Measurements from ENCODE around the gene C1QC. TPM values are rescaled to one million over a fixed set of nuclear protein-coding genes. Genes with fewer than 3 reads are reported as not detected.

Gene C1QC
- total and polyA plus RNA-seq, 2 of the 8 experiments (the other 6 are each of a cell fraction or from before 2014, with no cell fraction given), result not detected

GRCh38 chr1:22641247-22641646 lies 2.2 kb upstream of the C1QC start:
- 82% methylated on average over 8 of the region's 8 CpGs; no CpG with 5 or more reads in 1 of the 2 experiments for WGBS, 2 experiments (ENCODE audit: extremely low coverage in 1 of 2, insufficient coverage in 1 of 2, insufficient read length in 1 of 2, insufficient replicate concordance in 2 of 2, low coverage in 1 of 2, low lambda C conversion rate in 2 of 2, missing lambda C conversion rate in 1 of 2)
- FAIRE-seq, result no peak

More at GRCh38 chr1:22641247-22641646, 2.2 kb upstream of the C1QC start:
- H3K27ac ChIP-seq (ENCODE audit: low read depth, low read length), result no peak overlapping the region
- H2BK20ac ChIP-seq (ENCODE audit: low read length), result peak overlapping the region; percentile 55; the same call in 1 of the 2 replicates
- peak overlapping the region; percentile 40; the same call in 1 of the 2 replicates for H2BK15ac ChIP-seq (ENCODE audit: low read length)
- no peak overlapping the region for H2AK5ac ChIP-seq (ENCODE audit: low read depth, low read length)
- no peak overlapping the region for H2BK120ac ChIP-seq (replicated peaks; ENCODE audit: low read depth, low read length)
- POLR2A ChIA-PET (ENCODE audit: partially characterized antibody), result interaction anchor here (1.9 kb wide), 1 partner anchor 114 kb away, joined by 4 read pairs; no protein-coding TSS in a partner anchor
- H3K4me2 ChIP-seq (ENCODE audit: insufficient read depth in 1 of 2, low read depth in 2 of 2, low read length in 2 of 2), result no peak overlapping the region
- H3K4ac ChIP-seq (replicated peaks; ENCODE audit: insufficient read length, low read depth, low read length), result peak overlapping the region; percentile 5
- H3K14ac ChIP-seq (ENCODE audit: insufficient read length), result no peak overlapping the region
- H3K9ac ChIP-seq (replicated peaks in 1 of 4; ENCODE audit: extremely low read depth in 1 of 4, low read depth in 3 of 4, low read length in 3 of 4), result no peak overlapping the region
- H2BK5ac ChIP-seq (ENCODE audit: low read depth, low read length), result no peak overlapping the region
- H3K23me2 ChIP-seq (ENCODE audit: low read depth, low read length), result no peaks in the 10 kb centered on the region
- no peaks in the 10 kb centered on the region for H3K9me3 ChIP-seq (ENCODE audit: insufficient read depth in 2 of 2, low read depth in 1 of 2, low read length in 1 of 2)
- H3K79me1 ChIP-seq (ENCODE audit: low read depth, low read length), result no peaks in the 10 kb centered on the region
- peaks cover 0 to 6% (median 4%) of the 10 kb centered on the region in 4 experiments; a peak in 4 of 7 replicates for H3K4me1 ChIP-seq (replicated peaks in 1 of 4; ENCODE audit: control insufficient read depth in 3 of 4, insufficient read depth in 4 of 4, low read length in 3 of 4)
- no peaks in the 10 kb centered on the region for H3K36me3 ChIP-seq (ENCODE audit: control insufficient read depth in 2 of 4, insufficient read depth in 4 of 4, low read length in 3 of 4)
- H4K20me1 ChIP-seq (replicated peaks in 1 of 2; ENCODE audit: control insufficient read depth in 1 of 2, insufficient read depth in 2 of 2, low read length in 2 of 2), result no peaks in the 10 kb centered on the region
- DNase-seq (ENCODE audit: low read depth in 1 of 2, low spot score in 2 of 2), result no peak
- H3K4me3 ChIP-seq (ENCODE audit: extremely low read depth in 1 of 4, insufficient read depth in 2 of 4, low read depth in 3 of 4, low read length in 4 of 4), result no peak overlapping the region
- peak overlapping the region; percentile 68; the same call in 1 of the 2 replicates for H2BK12ac ChIP-seq (ENCODE audit: low read depth, low read length)
- H4K91ac ChIP-seq (replicated peaks; ENCODE audit: insufficient read length, low read length), result peak overlapping the region; percentile 75
- no peak overlapping the region for H3K56ac ChIP-seq (replicated peaks; ENCODE audit: insufficient read length, low read depth, low read length)
- no peak overlapping the region for H4K5ac ChIP-seq (ENCODE audit: insufficient read length, low read depth, low read length)
- no peaks in the 10 kb centered on the region; a peak in 1 of 7 replicates for H3K27me3 ChIP-seq (replicated peaks in 1 of 4; ENCODE audit: control insufficient read depth in 3 of 4, extremely low read depth in 1 of 4, insufficient read depth in 3 of 4, low read length in 3 of 4)
- CTCF ChIA-PET (ENCODE audit: partially characterized antibody), result interaction anchor here (0.6 to 5.8 kb wide), 43 partner anchors 8 to 560 kb away, joined by 3 to 70 read pairs (median 6); partner anchors contain the start of genes C1QB and EPHA8
- H2AFZ ChIP-seq (ENCODE audit: low read length), result no peak overlapping the region
- TF ChIP-seq NRF1 (IDR thresholded peaks at IDR 0.05; ENCODE audit: low read depth, low read length), result no peak
- TF ChIP-seq TBP (IDR thresholded peaks at IDR 0.05; ENCODE audit: low read depth, low read length), result no peak
- TF ChIP-seq SIRT6 (IDR thresholded peaks at IDR 0.05; ENCODE audit: low read length), result no peak
- no peak for TF ChIP-seq SAP30 (IDR thresholded peaks at IDR 0.05; ENCODE audit: insufficient read depth, insufficient replicate concordance, low read length)
- TF ChIP-seq CBX5 (IDR thresholded peaks at IDR 0.05; ENCODE audit: low read depth, low read length), result no peak
- no peak for TF ChIP-seq EGR1 (IDR thresholded peaks at IDR 0.05; ENCODE audit: borderline replicate concordance, low read depth, low read length)
- no peak for TF ChIP-seq KDM5A (IDR thresholded peaks at IDR 0.05; ENCODE audit: low read length)
- no peak for TF ChIP-seq E2F6 (IDR thresholded peaks at IDR 0.05)
- no peak for TF ChIP-seq FOSL1 (IDR thresholded peaks at IDR 0.05; ENCODE audit: insufficient read depth, low read depth, low read length)
- no peak for TF ChIP-seq SP4 (IDR thresholded peaks at IDR 0.05; ENCODE audit: low read length)
- TF ChIP-seq CHD2 (IDR thresholded peaks at IDR 0.05; ENCODE audit: low read length), result no peak
- no peak for TF ChIP-seq GABPA (IDR thresholded peaks at IDR 0.05; ENCODE audit: borderline replicate concordance, insufficient read depth, low read length)
- no peak overlapping the region for H3K18ac ChIP-seq (ENCODE audit: extremely low read depth, low read length)
- no peaks in the 10 kb centered on the region for H3K79me2 ChIP-seq (ENCODE audit: control insufficient read depth in 1 of 2, insufficient read depth in 2 of 2, low read length in 2 of 2)
- no peak overlapping the region for H3K23ac ChIP-seq (ENCODE audit: insufficient read length)
- H4K8ac ChIP-seq (ENCODE audit: extremely low read depth, insufficient read depth, low read length), result no peak overlapping the region; the same call in 1 of the 2 replicates

Measured in H1 (cell line).